NCI-H2081 treated with DMSO at 0.1 percent for 48 hours (cell line): ENCODE measurements around the gene NPAS4.
"Not testable (repeated sequence)": the region's sequence is repeated elsewhere in the genome, so short reads cannot be mapped to it uniquely, and the experiment has no call there.

Experiments
- DNase-seq: peaks from one replicate; lab custom pipeline; 2025; lab: John Stamatoyannopoulos, UW

NPAS4 gene

DNA sequence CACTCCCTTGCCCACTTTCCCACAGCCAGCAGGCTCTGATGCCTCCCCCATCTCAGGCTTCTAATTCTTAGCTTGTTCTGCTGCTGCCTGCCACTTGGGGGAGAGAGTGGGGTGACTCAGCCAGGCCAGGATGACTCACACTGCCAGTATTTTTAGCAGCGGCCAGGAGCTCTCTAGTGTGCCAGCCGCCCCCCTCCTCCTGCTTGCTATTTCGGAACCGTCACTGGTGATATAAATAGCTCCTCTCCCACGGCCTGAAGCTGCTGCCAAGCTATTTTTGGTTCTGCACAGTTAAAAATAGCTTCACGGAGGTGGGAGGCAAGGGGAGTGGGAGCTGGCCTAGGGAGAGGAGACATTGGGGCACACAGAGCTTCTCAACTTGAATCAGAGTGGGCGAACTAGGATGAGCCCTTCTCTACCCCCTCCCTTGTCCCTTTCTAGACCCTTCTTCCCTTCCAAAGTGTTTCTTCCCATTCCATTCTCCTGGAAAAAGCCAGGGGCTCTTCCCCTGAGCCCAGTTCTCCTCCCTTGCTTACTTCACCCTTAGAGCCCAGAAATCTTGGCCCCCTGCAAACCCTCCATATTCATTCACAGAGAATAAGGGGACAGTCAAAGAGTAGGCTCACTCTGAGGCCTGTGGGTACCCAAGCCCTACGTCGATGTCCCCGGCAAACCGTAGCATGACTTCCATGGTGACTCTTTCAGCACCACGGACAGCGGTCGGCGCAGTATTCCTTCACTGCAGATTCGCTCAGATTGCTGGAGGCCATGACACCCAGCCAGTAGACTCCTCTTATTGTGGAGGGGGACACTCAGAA lies 2.5 kb upstream of the NPAS4 start:
- DNase-seq, result no peak

- no peak for DNase-seq
These were observed 1.9 kb upstream of the NPAS4 start for GRCh38 chr11:66418986-66419308.

GRCh38 chr11:66419825-66420224 lies 1.0 kb upstream of the NPAS4 start:
- no peak for DNase-seq

DNA sequence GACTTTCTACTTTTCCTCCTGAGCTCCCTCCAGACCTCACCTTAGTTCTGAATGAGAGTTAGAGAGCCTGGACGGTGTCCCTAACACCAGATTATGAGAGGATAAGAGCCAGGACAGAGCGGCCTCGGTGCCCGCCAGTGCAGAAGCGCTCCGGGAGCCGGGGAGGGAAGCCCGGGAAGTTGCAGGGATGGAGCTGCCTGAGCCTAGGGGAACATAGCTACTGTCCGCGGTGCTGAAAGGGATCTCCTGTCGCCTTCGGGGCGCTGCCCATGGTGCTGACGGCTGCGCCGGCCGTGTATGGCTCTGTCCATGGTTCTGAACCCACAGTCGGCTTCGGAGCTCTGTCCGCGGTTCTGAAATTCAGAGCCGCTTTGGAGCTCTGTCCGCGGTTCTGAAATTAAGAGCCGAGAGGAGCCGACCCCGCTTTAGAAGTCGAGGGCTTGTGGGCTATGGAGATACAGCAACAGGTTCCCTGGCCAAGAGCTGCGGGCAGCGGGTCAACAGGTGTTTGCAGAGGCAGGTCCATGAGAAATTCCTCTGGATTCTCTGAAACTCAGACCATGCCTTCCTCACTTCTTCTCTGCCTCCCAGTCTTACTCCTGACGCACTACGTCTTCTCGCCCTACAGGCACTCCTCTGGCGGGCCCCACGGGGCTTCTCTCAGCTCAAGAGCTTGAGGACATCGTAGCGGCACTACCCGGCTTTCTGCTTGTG lies 814 bp downstream of the NPAS4 start:
- no peak for DNase-seq

DNA sequence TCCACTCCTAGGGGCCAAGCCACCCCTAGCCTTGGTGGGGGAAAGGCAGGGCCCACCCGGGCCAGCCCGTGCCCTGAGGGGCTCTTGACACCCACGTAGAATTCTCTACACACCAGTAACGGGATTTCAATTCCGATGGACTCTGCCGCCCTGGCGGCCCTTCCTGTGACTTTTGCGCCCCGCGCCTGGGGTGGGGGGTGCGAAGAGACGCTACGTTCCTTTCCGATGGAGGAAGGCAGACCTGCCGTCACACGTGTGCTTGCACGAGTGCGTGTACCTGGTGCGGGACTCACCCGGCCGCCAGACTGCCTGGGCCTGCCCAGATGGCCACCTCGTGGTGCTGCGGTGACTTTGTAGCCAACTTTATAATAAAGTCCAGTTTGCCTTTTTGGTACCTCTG lies 5.5 kb downstream of the NPAS4 start:
- DNase-seq, result no peak

- no peak for DNase-seq
These were observed 8.1 kb downstream of the NPAS4 start for GRCh38 chr11:66428933-66429332.

DNA sequence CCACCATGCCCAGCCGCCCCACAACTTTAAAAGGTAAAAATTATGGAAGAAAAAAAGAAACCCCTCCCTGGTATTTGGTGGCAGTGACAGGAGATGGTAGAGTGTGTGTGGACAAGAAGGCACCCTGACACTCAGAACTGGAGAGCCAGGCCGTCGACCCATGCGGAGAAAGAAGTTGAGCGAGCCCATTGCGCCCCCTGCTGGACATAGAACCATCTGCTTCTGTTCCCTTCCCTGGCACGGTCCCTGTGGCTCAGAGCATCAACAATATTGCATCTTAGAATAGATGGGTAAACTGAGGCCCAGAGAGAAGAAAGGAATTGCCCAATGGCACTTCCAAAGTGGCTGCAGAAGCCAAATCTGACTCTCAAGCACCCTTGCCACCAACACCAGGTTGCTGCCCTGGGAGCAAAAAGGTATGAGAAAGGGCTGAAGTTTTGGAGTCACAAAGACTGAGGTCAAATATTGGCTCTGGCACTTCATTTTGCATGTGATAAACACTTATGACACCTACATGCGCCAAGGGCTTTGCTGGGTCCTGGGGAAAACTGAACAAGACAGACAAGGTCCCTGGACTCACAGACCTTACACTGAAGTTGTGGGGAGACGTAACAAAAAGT lies 9.3 kb downstream of the NPAS4 start:
- no peak for DNase-seq

DNA sequence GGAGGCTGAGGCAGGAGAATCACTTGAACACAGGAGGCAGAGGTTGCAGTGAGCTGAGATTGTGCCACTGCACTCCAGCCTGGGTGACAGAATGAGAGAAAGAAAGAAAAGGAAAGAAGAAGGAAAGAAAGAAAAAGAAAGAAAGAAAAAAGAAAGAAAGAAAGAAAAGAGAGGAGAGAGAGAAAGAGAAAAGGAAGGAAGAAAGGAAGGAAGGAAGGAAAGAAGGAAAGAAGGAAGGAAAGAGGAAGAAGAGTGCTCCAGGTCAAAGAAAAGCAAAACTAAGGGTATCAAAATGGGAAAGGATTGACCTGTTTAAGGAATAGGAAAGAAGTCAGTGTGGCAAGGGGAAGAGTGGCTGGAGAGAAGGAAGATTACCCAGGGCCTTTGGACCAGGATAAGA lies 10.5 kb downstream of the NPAS4 start:
- DNase-seq, result not testable (repeated sequence)

GRCh38 chr11:66431871-66432329 lies 11.1 kb downstream of the NPAS4 start:
- not testable (repeated sequence) for DNase-seq

DNA sequence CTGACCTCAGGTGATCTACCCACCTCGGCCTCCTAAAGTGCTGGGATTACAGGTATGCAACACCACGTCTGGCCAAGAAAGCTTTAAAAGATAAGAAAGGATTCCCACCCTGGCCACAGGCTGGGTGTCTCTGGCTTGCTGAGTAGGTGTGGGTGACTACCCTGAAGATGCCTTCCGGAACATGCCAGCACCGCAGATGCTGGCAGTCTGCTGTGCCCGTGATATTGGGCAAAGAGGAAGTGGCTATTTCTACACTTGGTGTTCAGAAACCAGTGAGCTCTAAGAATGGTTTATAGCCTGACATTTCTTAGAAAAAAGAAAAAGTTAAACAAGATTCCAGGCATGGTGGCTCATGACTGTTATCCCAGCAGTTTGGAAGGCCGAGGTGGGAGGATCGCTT lies 11.8 kb downstream of the NPAS4 start:
- DNase-seq, result no peak

GRCh38 chr11:66437979-66438503 lies 17.2 kb downstream of the NPAS4 start:
- no peak for DNase-seq

- DNase-seq, result peak; percentile 89
These were observed 17.9 kb downstream of the NPAS4 start, which contains the start of gene MRPL11 for GRCh38 chr11:66438504-66439466. TSS of gene MRPL11 (minus strand) at chr11:66438848. CDS start at chr11:66438754, 94 bp downstream.

- DNase-seq, result not testable (repeated sequence)
These were observed 19.5 kb downstream of the NPAS4 start for GRCh38 chr11:66440101-66440939.

GRCh38 chr11:66440940-66441282 lies 20.1 kb downstream of the NPAS4 start:
- DNase-seq, result not testable (repeated sequence)

GRCh38 chr11:66443602-66444001 lies 22.8 kb downstream of the NPAS4 start:
- no peak for DNase-seq

DNA sequence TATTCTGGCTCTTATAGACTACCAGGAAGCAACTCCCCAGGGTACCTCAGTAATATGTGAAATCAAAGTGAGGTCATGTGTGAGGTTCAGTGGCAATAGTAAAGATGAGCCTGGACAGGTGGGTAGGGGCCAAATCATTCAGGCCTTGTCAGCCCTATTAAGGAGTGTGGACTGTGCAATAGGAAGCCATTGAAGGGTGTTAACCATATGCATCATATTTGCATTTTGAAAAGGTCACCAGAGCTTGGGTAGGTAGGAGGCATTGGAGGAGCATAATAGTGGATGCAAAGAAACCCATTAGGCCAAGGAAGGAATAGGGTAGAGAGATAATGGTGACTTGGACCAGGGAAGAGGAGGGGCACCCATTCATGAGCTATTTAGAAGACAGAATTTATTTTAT lies 26.2 kb downstream of the NPAS4 start:
- no peak for DNase-seq

- no peak for DNase-seq
These were observed 27.7 kb downstream of the NPAS4 start for GRCh38 chr11:66448523-66448922.

GRCh38 chr11:66450560-66450959 lies 29.7 kb downstream of the NPAS4 start:
- no peak for DNase-seq

DNA sequence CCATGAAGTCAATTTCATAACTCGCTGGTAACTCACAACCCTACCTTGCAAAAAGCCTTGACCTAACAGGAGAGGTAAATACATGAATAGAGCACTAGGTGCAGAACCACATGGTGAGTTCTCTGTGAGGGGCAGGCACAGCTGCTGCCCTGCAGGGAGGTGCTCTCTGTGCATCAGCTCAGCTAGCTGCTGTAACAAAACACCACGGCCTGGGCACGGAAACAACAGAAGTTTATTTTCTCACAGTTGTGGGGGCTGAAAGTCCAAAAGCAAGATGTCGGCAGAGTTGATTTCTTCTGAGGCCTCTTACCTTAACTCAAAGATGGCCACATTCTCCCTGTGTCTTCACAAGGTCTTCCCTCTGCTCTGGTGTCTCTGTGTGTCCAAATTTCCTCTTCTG lies 30.8 kb downstream of the NPAS4 start:
- DNase-seq, result no peak

GRCh38 chr11:66454247-66454646 lies 33.4 kb downstream of the NPAS4 start:
- no peak for DNase-seq

DNA sequence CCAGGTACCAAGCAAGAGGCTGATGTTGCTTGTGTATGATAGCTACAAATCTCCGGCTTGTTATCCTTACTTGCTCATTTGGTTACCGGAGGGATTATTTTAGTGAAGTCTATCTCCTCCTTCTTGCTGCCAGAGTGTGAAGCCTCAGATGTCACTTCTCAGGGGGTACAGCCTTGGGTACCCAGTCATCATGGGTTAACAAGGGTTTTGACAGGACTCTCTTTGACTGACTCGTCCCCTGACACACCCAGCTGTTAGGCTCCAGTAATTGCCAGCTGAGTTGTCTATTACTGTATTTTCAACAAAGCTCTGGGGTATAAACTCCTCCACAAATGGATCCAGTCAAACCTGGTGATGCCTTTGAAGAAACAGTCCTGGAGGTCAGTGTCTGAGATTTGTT lies 34.0 kb downstream of the NPAS4 start:
- no peak for DNase-seq
